Pancreas (tissue), 10 donors: Measurements from ENCODE around the gene ZFAND3. TPM values are rescaled to one million over a fixed set of nuclear protein-coding genes. Genes with fewer than 3 reads are reported as not detected.

Source experiments
- ATAC-seq, 4 donors: fragments of 200-7000 bp; cut with Tn5 transposase; one replicate each; pipeline versions ENCODE4 v1.8.0 to v1.9.1; 2020; ENCODE audit warnings: mild to moderate bottlenecking in 4 of 4, moderate library complexity in 4 of 4
- DNase-seq, 6 donors: peaks; one replicate each; pipeline ENCODE4 v3.0.0-alpha.2; 2020
- FAIRE-seq: peaks from 2 replicates; lab custom pipeline; 2012; peaks lifted over from hg19 to GRCh38; lab: Jason Lieb, UNC
- H3K27ac ChIP-seq, 4 donors: fragments of 200-600 bp; sonication (generic); 1 replicate in 3 of 4; 2 replicates in 1 of 4; pipeline versions ENCODE4 v1.5.0 to v1.8.0; 2020
- H3K27me3 ChIP-seq, 4 donors: fragments of 200-600 bp; one replicate each; pipeline ENCODE4 v1.8.0; 2021
- H3K36me3 ChIP-seq, 3 donors: fragments of 200-600 bp; sonication (generic) in 1 of 3; one replicate each; pipeline versions ENCODE4 v1.5.0 to v1.8.0; 2020 to 2021
- H3K4me1 ChIP-seq, 3 donors: fragments of 200-600 bp; one replicate each; pipeline ENCODE4 v1.8.0; 2021
- H3K4me3 ChIP-seq, 4 donors: fragments of 200-600 bp; sonication (generic) in 2 of 4; one replicate each; pipeline versions ENCODE4 v1.5.0 to v1.8.0; 2020 to 2021
- H3K9me3 ChIP-seq, 4 donors: fragments of 200-600 bp; one replicate each; pipeline ENCODE4 v1.8.0; 2021
- CTCF ChIP-seq, 4 donors: fragments of 200-600 bp; sonication (generic) in 3 of 4; IDR thresholded peaks; one replicate each; pipeline versions ENCODE4 v1.5.0 to v1.8.0; 2021; ENCODE audit warnings: antibody characterized with exemption in 4 of 4
- WGBS, 2 donors: extraction: QIAGEN DNeasy Blood & Tissue Kit; methylation state at CpG; one replicate each; pipeline ENCODE4 v1.1.7; 2013; 5-methylcytosine and 5-hydroxymethylcytosine counted together
- intact Hi-C, 3 donors: fragments of 100-400 bp; cut with DNase I; formaldehyde crosslinking; loops; one replicate each; pipeline versions ENCODE4 v1.11.1 to v1.14.2; 2022
- polyA plus RNA-seq, 2 donors: library from polyadenylated mRNA; stranded (reverse); fragments of 200-250 nt; gene quantifications; one replicate each; pipeline ENCODE4 v1.2.3, GENCODE V29; 2013
- total RNA-seq, 6 donors: library from RNA; stranded (reverse); fragmentation: NEBNext Ultra II Directional in 4 of 6; extraction: Animal tissue kit (Norgen Biotek cat#: 25700) in 4 of 6; gene quantifications; one replicate each; pipeline versions ENCODE4 v1.2.1 to v1.2.4, GENCODE V29; 2021 to 2023
- donor health status: healthy with polysubstance abuse.
- donor health status: DM: no; HTN: no; CAD: no; lungs with moderate emphysema.
- donor health status: DM: no; HTN: no; CAD: no.
- donor health status: control.
- donor health status: control.
- donor health status: Bipolar disorder and iron deficiency.
- donor health status: DM: yes; HTN: yes; CAD: no.
- donor health status: DM: no; HTN: no; CAD: no.
- donor health status: DM: no; HTN: no; CAD: no.
- donor health status: DM: yes; HTN: yes; CAD: no.

ZFAND3 gene
- total and polyA plus RNA-seq, 8 donors, result 13.1 to 49.8 (median 31.8) TPM

- no peaks in the 10 kb centered on the region for H3K9me3 ChIP-seq
- TF ChIP-seq CTCF (IDR thresholded peaks at IDR 0.05), result no peak
- FAIRE-seq, result no peak
- H3K4me3 ChIP-seq, result no peak overlapping the region
- no peaks in the 10 kb centered on the region for H3K36me3 ChIP-seq
- intact Hi-C loops, result no loop called here
- ATAC-seq, result no peak
- WGBS, 2 donors, result 61 to 69% methylated on average over 2 of the region's 2 CpGs
- no peaks in the 10 kb centered on the region for H3K27me3 ChIP-seq
- DNase-seq, result no peak
- H3K4me1 ChIP-seq, result peaks cover 0 to 12% (median 0%) of the 10 kb centered on the region in 3 donors
- H3K27ac ChIP-seq, result no peak overlapping the region
Observed at GRCh38 chr6:37787216-37787615, 32.3 kb upstream of the ZFAND3 start.

- intact Hi-C loops, result no loop called here
- Histone ChIP-seq H3K4me3 (no peak overlapping the region), H3K36me3 (no peaks in the 10 kb centered on the region), H3K27ac (no peak overlapping the region), H3K27me3 (no peaks in the 10 kb centered on the region), H3K4me1 (peaks cover 0 to 12% (median 0%) of the 10 kb centered on the region in 3 donors), H3K9me3 (no peaks in the 10 kb centered on the region)
- no peak for TF ChIP-seq CTCF (IDR thresholded peaks at IDR 0.05)
- ATAC-seq, result no peak
- FAIRE-seq, result no peak
- 66 to 73% methylated on average over 2 of the region's 2 CpGs for WGBS, 2 donors
- DNase-seq, result no peak
Observed at GRCh38 chr6:37788259-37788658, 31.3 kb upstream of the ZFAND3 start.

DNA sequence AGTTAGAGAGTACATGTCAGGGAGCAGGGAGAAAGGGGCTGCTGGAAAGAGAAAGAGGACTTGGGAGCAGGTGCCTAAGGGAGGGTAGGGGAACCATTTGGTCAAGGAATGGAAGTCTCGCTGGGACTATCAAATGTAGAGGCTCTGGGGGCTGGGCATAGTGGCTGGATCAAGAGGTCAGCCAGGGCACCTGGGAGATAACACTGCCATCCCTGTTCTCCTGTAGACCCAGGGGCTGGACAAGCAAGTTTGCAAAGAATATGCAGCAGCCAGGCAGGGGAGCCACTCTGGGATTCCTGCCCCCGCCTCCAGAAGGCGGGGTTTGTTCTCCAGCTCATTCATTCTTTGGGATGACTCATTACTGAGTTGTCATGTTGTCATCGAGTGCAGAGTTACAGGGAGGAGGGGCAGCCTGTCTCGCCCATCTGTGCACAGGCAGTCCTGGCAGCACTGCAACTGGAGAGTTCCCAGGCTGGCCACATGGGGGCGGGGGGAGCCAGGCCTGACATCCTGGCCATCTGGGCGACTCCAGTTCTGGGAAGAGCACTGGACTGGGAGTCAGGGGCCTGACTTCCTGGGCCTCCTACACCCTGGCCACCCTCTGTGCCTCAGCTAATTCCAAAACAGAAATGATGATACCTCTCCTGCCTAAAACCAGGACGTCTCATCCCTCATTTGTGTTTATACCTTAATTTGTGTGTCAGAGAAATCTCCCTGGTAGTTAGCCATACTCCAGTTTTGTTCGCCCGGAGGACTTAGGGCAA is 28.2 kb upstream of the ZFAND3 start:
- Histone ChIP-seq H3K4me3 (no peak overlapping the region), H3K27ac (no peak overlapping the region), H3K9me3 (no peaks in the 10 kb centered on the region), H3K27me3 (no peaks in the 10 kb centered on the region), H3K36me3 (no peaks in the 10 kb centered on the region), H3K4me1 (peaks cover 0 to 12% (median 0%) of the 10 kb centered on the region in 3 donors)
- 15 to 20% methylated on average over 10 of the region's 10 CpGs for WGBS, 2 donors
- intact Hi-C loops, result no loop called here
- FAIRE-seq, result peak; percentile 74
- peak; percentile 91 to 95 (median 94) for DNase-seq
- peak; percentile 90 to 94 (median 94) for TF ChIP-seq CTCF (IDR thresholded peaks at IDR 0.05)
- ATAC-seq, result peak; percentile 99 to 100 (median 99)

DNA sequence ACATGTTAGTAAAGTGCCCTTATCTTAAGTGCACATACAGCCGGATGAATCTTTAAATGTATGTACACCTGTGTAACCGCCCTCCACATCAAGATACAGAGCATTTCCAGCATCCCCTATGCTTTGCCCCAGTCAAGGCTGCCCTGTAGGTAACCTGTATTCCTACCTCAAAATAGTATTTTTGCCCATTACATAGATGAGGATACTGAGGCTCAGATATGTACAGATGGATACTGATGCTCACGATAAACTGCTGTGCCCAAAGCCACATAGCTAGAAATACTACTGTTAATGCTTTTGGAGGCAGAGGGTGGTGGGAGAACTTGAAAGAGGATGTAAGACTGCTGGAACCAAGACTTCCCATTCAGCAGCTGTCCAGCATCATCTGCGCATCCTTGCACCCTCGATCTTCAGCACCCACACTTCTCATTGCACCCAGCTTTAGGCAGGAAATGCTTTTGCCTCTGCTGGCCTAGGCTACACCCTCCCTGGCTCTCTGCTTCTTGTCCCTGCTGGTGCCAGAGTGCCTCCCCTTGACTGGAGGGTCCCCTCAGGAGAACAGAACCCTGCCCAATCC is 27.0 kb upstream of the ZFAND3 start:
- Histone ChIP-seq H3K27me3 (no peaks in the 10 kb centered on the region), H3K4me1 (peaks cover 0 to 12% (median 0%) of the 10 kb centered on the region in 3 donors), H3K36me3 (no peaks in the 10 kb centered on the region), H3K9me3 (no peaks in the 10 kb centered on the region), H3K4me3 (no peak overlapping the region), H3K27ac (no peak overlapping the region)
- WGBS, 2 donors, result 85 to 97% methylated on average over 5 of the region's 5 CpGs
- no peak for ATAC-seq
- no peak for FAIRE-seq
- TF ChIP-seq CTCF (IDR thresholded peaks at IDR 0.05), result no peak
- no peak for DNase-seq
- intact Hi-C loops, result no loop called here

DNA sequence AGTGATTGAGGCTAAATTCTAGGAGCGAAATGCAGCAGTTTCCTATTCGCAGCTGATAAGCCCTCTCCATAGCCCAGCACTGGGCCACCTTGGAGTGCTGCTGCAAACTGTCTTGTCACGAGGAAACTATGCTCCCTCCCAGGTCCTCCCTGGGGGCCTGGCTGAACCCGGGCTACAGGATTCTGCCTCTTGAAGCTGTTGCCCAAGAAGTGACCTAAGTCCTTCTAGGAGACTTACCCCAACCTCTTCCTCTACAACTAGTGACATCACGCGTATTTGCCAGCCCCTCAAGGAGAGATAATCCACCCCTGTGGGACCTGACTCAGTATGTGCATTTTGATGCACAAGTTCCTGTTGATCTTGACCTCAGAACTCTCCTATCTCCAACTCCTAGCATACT is 26.5 kb upstream of the ZFAND3 start:
- Histone ChIP-seq H3K4me1 (peaks cover 0 to 12% (median 0%) of the 10 kb centered on the region in 3 donors), H3K9me3 (no peaks in the 10 kb centered on the region), H3K36me3 (no peaks in the 10 kb centered on the region), H3K4me3 (no peak overlapping the region), H3K27me3 (no peaks in the 10 kb centered on the region), H3K27ac (no peak overlapping the region)
- no peak for TF ChIP-seq CTCF (IDR thresholded peaks at IDR 0.05)
- no peak for DNase-seq
- no peak for ATAC-seq
- FAIRE-seq, result no peak
- intact Hi-C loops, result no loop called here
- WGBS, 2 donors, result 77 to 81% methylated on average over 6 of the region's 6 CpGs
